GM10248 (cell line): ENCODE data around the gene ARID2.

Experiments used
- CTCF ChIA-PET: fragments of 300-600 bp; sonication (Branson Sonifier 250); formaldehyde crosslinking; extraction: SDS; loops from one replicate; lab custom pipeline; 2021; ENCODE audit warnings: antibody characterized with exemption; lab: Yijun Ruan, JAX
- POLR2A ChIA-PET: fragments of 350-650 bp; sonication (Branson Sonifier 250); formaldehyde crosslinking; extraction: SDS; loops from one replicate; lab custom pipeline; 2020; ENCODE audit warnings: antibody characterized with exemption; lab: Yijun Ruan, JAX
- DNase-seq: peaks from one replicate; pipeline ENCODE4 v3.0.0; 2012; ENCODE audit errors: extremely low spot score
- TF ChIP-seq, protein P1 (sequence below): IDR thresholded peaks from 2 replicates; pipeline ENCODE4 v1.5.1; 2012; ENCODE audit warnings: mild to moderate bottlenecking, low read depth; ENCODE audit errors: extremely low read depth, missing control alignments, control extremely low read depth

ARID2 gene

DNA sequence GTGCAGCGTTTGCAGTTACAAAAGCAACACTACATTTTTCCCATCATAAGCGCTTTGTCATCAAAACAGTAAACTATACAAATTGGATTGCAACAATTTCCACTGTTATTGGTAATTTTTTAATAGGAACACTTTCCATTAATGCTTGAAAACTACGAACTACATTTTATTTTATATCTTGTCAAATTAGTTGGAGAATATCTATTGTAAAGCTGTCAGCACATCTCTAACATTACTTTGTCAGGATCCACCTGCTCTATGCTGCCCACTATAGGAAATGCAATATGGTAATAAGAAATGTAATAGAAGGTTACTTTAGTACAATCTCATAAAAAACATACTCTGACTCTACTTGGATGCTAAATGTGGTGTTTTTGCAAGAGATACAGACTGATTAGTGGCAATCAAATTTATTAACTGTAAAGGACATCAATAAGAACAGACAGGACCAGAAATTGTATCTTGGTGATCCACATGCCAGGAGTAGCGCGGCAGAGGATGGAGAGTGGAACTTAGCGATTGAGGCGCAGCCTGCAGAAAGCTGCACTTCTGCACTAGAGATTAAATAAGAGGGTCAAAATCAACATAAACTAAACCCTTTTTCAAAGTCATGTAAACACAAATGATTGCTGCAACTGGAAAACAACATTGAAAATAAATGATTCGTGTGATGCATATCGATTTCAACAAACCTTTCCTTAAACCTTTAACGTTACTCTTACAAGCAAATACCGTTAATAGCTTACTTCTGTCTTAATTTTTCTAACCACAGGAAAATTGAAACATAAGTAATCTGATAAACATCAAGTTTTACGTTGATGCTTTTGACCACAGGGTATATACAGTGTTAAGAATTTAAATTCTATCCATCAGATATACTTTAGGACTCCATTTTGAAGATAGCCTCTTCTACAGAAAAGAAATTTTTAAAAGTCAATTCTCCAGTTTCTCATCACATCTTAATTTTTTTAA is 3.6 kb upstream of the ARID2 start:
- DNase-seq = peak; percentile 43
- CTCF ChIA-PET = interaction anchor here (0.6 to 5.6 kb wide), 15 partner anchors 9 to 264 kb away, joined by 3 to 46 read pairs (median 4); no protein-coding TSS in a partner anchor
- POLR2A ChIA-PET = no interaction called here
- TF ChIP-seq, protein P1, sequence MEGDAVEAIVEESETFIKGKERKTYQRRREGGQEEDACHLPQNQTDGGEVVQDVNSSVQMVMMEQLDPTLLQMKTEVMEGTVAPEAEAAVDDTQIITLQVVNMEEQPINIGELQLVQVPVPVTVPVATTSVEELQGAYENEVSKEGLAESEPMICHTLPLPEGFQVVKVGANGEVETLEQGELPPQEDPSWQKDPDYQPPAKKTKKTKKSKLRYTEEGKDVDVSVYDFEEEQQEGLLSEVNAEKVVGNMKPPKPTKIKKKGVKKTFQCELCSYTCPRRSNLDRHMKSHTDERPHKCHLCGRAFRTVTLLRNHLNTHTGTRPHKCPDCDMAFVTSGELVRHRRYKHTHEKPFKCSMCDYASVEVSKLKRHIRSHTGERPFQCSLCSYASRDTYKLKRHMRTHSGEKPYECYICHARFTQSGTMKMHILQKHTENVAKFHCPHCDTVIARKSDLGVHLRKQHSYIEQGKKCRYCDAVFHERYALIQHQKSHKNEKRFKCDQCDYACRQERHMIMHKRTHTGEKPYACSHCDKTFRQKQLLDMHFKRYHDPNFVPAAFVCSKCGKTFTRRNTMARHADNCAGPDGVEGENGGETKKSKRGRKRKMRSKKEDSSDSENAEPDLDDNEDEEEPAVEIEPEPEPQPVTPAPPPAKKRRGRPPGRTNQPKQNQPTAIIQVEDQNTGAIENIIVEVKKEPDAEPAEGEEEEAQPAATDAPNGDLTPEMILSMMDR = peak; percentile 67

DNA sequence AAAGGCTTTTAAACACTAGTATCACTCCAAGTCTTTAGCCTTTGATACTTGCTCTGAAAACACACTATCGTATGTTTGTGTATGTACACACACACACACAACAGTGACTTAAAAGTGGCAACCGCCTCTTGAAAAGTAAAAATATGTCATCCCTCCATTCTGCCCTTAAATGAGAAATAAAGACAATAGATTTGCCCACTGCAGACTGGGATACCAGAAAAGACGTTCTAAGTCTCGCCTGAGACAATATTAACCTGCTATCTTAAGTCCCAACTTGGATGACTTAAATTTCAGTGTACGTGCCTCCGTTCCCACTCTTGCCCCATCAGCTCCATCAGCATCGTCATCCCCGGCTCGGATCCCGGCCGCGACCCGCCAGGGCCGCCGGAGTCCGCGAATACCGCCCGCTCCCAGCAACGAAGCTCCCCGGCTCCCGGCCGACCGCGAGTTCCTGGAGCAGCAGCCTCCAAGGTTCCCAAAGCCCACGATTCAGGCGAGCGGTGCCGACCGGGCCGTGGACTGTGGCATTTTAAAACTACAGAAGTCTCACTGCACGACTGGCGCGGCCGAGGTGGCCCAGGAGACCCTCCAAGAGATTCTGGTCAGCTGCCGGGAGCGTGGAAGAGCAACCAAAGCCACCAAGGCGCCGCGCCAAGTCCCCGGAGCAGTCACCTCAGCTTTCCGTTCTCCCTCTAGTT is 2.8 kb upstream of the ARID2 start:
- POLR2A ChIA-PET = no interaction called here
- CTCF ChIA-PET = interaction anchor here (1.0 to 5.6 kb wide), 15 partner anchors 8 to 512 kb away, joined by 3 to 46 read pairs (median 4); partner anchors contain the start of gene ANO6
- TF ChIP-seq, protein P1 = no peak
- DNase-seq = peak; percentile 13

GRCh38 chr12:45727301-45727979 is 2.1 kb upstream of the ARID2 start:
- TF ChIP-seq, protein P1 = no peak
- ChIA-PET CTCF (interaction anchor here (1.0 to 5.6 kb wide), 13 partner anchors 10 to 512 kb away, joined by 3 to 46 read pairs (median 3); partner anchors contain the start of gene ANO6), POLR2A (no interaction called here)
- peak; percentile 91 for DNase-seq

- TF ChIP-seq, protein P1 = no peak
- DNase-seq = no peak
- CTCF ChIA-PET = interaction anchor here (0.6 to 5.6 kb wide), 23 partner anchors 8 to 513 kb away, joined by 3 to 46 read pairs (median 3); partner anchors contain the start of genes ANO6 and SCAF11
- POLR2A ChIA-PET = interaction anchor here (1.0 kb wide), 1 partner anchor 58 kb away, joined by 3 read pairs; no protein-coding TSS in a partner anchor
These were observed 1.4 kb upstream of the ARID2 start for GRCh38 chr12:45727980-45728629.

- CTCF ChIA-PET = interaction anchor here (0.6 to 5.6 kb wide), 24 partner anchors 9 to 514 kb away, joined by 3 to 46 read pairs (median 3); partner anchors contain the start of genes ANO6 and SCAF11
- TF ChIP-seq, protein P1 = peak; percentile 99
- POLR2A ChIA-PET = interaction anchor here (1.0 kb wide), 1 partner anchor 58 kb away, joined by 3 read pairs; no protein-coding TSS in a partner anchor
These were observed 775 bp upstream of the ARID2 start for GRCh38 chr12:45728630-45729232.

More at GRCh38 chr12:45728630-45729232, 775 bp upstream of the ARID2 start:
- DNase-seq = peak; percentile 82
